Measurements from ENCODE around the gene STPG3.
"Not testable (repeated sequence)": the region's sequence is repeated elsewhere in the genome, so short reads cannot be mapped to it uniquely, and the experiment has no call there.

Gene STPG3

GRCh38 chr9:137236238-137236935 is 14.7 kb upstream of the STPG3 start:
- Mint-ChIP-seq H3K9me3 (no peaks in the 10 kb centered on the region), H3K36me3 (ENCODE audit: low read depth) (peaks cover 4% of the 10 kb centered on the region), H3K27ac (no peak overlapping the region), H3K27me3 (no peaks in the 10 kb centered on the region), H3K4me1 (ENCODE audit: low read depth) (peaks cover 21% of the 10 kb centered on the region), H3K4me3 (no peak overlapping the region)

GRCh38 chr9:137236936-137237421 is 14.1 kb upstream of the STPG3 start:
- no peaks in the 10 kb centered on the region for H3K27me3 Mint-ChIP-seq
- no peak overlapping the region for H3K4me3 Mint-ChIP-seq
- H3K4me1 Mint-ChIP-seq (ENCODE audit: low read depth), result peaks cover 21% of the 10 kb centered on the region
- H3K36me3 Mint-ChIP-seq (ENCODE audit: low read depth), result peaks cover 7% of the 10 kb centered on the region
- no peak overlapping the region for H3K27ac Mint-ChIP-seq
- H3K9me3 Mint-ChIP-seq, result no peaks in the 10 kb centered on the region

- Mint-ChIP-seq H3K27me3 (no peaks in the 10 kb centered on the region), H3K36me3 (ENCODE audit: low read depth) (peaks cover 17% of the 10 kb centered on the region), H3K4me3 (no peak overlapping the region), H3K4me1 (ENCODE audit: low read depth) (peaks cover 32% of the 10 kb centered on the region), H3K27ac (no peak overlapping the region), H3K9me3 (no peaks in the 10 kb centered on the region)
Observed at GRCh38 chr9:137237759-137238726, 13.0 kb upstream of the STPG3 start.

DNA sequence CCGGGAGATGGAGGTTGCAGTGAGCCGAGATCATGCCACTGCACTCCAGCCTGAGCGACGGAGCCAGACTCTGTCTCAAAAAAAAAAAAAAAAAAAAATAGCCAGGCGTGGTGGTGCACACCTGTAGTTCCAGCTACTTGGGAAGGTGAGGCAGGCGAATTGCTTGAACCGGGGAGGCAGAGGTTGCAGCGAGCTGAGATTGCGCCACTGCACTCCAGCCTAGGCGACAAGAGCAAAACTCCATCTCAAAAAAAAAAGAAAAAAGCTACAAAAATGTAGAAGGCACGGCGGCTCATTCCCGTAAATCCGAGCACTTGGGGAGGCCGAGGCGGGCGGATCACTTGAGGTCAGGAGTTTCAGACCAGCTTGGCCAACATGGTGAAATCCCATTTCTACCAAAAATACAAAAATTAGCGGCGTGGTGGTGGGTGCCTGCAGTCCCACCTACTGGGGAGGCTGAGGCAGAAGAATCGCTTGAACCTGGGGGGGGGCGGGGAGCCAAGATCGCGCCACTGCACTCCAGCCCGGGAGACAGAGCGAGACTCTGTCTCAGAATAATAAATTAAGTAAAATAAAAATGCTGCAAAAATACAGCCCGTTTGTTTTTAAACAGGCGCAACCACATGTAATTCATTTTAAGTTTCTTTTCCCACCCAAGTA is 11.4 kb upstream of the STPG3 start:
- not testable (repeated sequence) for H3K27me3 Mint-ChIP-seq, H3K9me3 Mint-ChIP-seq
- peaks cover 36% of the 10 kb centered on the region for H3K4me1 Mint-ChIP-seq (ENCODE audit: low read depth)
- peak overlapping the region; percentile 82 for H3K4me3 Mint-ChIP-seq
- peak overlapping the region; percentile 61 for H3K27ac Mint-ChIP-seq
- H3K36me3 Mint-ChIP-seq (ENCODE audit: low read depth), result peaks cover 27% of the 10 kb centered on the region

DNA sequence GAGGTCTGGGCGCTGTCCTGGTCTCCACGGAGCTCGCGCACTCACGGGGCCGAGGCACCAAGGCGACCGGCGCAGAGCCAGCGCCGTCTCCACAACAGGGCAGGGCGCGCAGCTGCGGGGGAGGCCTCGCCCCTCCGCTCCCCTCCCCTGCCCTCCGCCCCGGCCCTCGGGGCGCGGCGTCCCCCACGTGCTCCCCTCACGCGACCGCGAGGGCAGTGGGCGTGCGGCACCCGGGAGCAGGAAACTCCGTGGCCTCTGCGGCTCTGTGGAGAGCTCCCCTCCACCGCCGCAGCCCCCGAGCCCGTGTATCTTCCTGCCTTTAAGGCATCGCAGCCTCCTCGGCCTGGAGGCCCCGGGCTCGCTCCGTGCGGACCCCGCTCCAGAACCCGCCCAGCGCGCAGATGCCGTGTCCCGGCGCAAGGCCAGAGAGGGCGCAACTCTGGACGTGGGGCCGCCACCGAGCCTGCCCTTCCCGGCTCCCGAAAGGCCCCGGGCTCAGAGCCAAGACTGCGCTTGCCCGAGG is 10.7 kb upstream of the STPG3 start:
- Mint-ChIP-seq H3K4me1 (ENCODE audit: low read depth) (peaks cover 36% of the 10 kb centered on the region), H3K36me3 (ENCODE audit: low read depth) (peaks cover 27% of the 10 kb centered on the region), H3K4me3 (peak overlapping the region; percentile 82), H3K27ac (peak overlapping the region; percentile 61), H3K27me3 (no peaks in the 10 kb centered on the region), H3K9me3 (no peaks in the 10 kb centered on the region)

DNA sequence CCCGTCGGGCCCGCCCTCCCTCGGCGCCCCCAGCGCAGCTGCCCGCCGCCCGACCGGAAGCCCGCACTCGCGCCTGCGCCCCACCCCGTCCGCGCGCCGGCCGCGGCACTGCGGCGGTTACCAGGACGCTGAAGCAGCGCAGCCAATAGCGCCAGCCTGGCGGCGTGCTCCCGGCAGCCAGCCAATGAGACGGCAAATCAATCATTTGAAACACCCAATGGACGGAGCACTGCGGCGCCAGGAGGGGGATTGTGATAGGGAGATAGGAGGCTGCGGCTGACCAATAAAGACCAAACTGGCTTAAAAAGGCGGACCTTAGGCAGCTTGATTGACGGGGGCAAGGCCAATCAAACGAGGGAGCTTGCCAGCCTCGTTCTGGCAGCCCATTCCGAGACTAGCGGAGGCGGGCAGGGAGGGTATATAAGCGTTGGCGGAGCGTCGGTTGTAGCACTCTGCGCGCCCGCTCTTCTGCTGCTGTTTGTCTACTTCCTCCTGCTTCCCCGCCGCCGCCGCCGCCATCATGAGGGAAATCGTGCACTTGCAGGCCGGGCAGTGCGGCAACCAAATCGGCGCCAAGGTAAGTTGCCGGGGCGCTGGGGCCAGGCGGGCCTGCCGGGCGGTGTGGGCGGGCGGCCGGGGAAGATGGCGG is 10.1 kb upstream of the STPG3 start, which contains the start of gene TUBB4B:
Gene TUBB4B, plus strand, starts transcription at position 447 of the 649 bp plus-strand sequence. Its CDS starts 74 bp downstream, at position 521.
- no peaks in the 10 kb centered on the region for H3K9me3 Mint-ChIP-seq

DNA sequence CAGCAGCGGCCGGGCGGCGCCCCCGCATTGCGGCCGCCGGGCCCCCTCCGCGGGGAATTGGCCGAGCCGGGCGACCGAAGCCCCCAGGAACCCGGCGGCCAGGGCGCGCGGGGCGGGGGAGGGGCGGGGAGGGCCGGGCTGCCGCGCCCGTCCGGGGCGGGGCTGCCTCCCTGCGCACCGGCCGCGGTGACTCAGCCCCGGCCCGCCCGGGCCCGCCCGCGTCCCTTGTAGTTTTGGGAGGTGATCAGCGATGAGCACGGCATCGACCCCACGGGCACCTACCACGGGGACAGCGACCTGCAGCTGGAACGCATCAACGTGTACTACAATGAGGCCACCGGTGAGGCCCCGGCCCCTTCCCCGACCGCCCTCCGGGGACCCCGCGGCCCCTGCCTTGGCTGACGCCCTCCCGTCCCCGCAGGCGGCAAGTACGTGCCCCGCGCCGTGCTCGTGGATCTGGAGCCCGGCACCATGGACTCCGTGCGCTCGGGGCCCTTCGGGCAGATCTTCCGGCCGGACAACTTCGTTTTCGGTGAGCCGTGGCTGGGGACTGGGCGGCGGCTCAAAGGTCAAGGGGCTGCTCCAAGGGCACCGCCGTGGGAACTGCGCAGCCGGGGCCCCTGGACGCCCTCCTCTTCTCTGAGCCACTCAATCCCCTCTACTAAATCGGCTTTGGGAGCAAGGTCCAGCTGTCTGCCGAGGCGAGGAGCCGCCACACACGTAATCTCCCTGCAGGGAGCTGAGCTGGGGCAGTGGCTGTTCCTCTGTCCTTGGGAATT is 9.4 kb upstream of the STPG3 start:
- H3K27me3 Mint-ChIP-seq, result no peaks in the 10 kb centered on the region
- H3K27ac Mint-ChIP-seq, result peak overlapping the region; percentile 61
- peaks cover 36% of the 10 kb centered on the region for H3K4me1 Mint-ChIP-seq (ENCODE audit: low read depth)

More for the DNA sequence above, 10.1 kb upstream of the STPG3 start, which contains the start of gene TUBB4B:
- Mint-ChIP-seq H3K27me3 (no peaks in the 10 kb centered on the region), H3K36me3 (ENCODE audit: low read depth) (peaks cover 27% of the 10 kb centered on the region), H3K27ac (peak within 1 kb of the TSS; percentile 96), H3K4me3 (peak within 1 kb of the TSS; percentile 89), H3K4me1 (ENCODE audit: low read depth) (peaks cover 36% of the 10 kb centered on the region)

GRCh38 chr9:137242269-137243203 is 8.6 kb upstream of the STPG3 start:
- H3K4me1 Mint-ChIP-seq (ENCODE audit: low read depth), result peaks cover 33% of the 10 kb centered on the region
- peak overlapping the region; percentile 85 for H3K4me3 Mint-ChIP-seq
- H3K36me3 Mint-ChIP-seq (ENCODE audit: low read depth), result peaks cover 27% of the 10 kb centered on the region
- H3K27ac Mint-ChIP-seq, result peak overlapping the region; percentile 61
- no peaks in the 10 kb centered on the region for H3K9me3 Mint-ChIP-seq
- no peaks in the 10 kb centered on the region for H3K27me3 Mint-ChIP-seq

More for the DNA sequence above, 9.4 kb upstream of the STPG3 start:
- Mint-ChIP-seq H3K9me3 (no peaks in the 10 kb centered on the region), H3K36me3 (ENCODE audit: low read depth) (peaks cover 27% of the 10 kb centered on the region), H3K4me3 (peak overlapping the region; percentile 89)

DNA sequence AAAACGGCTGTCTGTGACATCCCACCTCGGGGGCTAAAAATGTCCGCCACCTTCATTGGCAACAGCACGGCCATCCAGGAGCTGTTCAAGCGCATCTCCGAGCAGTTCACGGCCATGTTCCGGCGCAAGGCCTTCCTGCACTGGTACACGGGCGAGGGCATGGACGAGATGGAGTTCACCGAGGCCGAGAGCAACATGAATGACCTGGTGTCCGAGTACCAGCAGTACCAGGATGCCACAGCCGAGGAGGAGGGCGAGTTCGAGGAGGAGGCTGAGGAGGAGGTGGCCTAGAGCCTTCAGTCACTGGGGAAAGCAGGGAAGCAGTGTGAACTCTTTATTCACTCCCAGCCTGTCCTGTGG is 7.8 kb upstream of the STPG3 start:
- Mint-ChIP-seq H3K36me3 (ENCODE audit: low read depth) (peaks cover 27% of the 10 kb centered on the region), H3K4me3 (peak overlapping the region; percentile 85), H3K27ac (peak overlapping the region; percentile 55), H3K4me1 (ENCODE audit: low read depth) (peaks cover 29% of the 10 kb centered on the region)
- not testable (repeated sequence) for H3K9me3 Mint-ChIP-seq, H3K27me3 Mint-ChIP-seq

GRCh38 chr9:137243626-137244485 is 7.2 kb upstream of the STPG3 start:
- peaks cover 24% of the 10 kb centered on the region for H3K4me1 Mint-ChIP-seq (ENCODE audit: low read depth)
- H3K9me3 Mint-ChIP-seq, result no peaks in the 10 kb centered on the region
- H3K27ac Mint-ChIP-seq, result peak overlapping the region; percentile 55
- peak overlapping the region; percentile 85 for H3K4me3 Mint-ChIP-seq
- no peaks in the 10 kb centered on the region for H3K27me3 Mint-ChIP-seq
- peaks cover 27% of the 10 kb centered on the region for H3K36me3 Mint-ChIP-seq (ENCODE audit: low read depth)

DNA sequence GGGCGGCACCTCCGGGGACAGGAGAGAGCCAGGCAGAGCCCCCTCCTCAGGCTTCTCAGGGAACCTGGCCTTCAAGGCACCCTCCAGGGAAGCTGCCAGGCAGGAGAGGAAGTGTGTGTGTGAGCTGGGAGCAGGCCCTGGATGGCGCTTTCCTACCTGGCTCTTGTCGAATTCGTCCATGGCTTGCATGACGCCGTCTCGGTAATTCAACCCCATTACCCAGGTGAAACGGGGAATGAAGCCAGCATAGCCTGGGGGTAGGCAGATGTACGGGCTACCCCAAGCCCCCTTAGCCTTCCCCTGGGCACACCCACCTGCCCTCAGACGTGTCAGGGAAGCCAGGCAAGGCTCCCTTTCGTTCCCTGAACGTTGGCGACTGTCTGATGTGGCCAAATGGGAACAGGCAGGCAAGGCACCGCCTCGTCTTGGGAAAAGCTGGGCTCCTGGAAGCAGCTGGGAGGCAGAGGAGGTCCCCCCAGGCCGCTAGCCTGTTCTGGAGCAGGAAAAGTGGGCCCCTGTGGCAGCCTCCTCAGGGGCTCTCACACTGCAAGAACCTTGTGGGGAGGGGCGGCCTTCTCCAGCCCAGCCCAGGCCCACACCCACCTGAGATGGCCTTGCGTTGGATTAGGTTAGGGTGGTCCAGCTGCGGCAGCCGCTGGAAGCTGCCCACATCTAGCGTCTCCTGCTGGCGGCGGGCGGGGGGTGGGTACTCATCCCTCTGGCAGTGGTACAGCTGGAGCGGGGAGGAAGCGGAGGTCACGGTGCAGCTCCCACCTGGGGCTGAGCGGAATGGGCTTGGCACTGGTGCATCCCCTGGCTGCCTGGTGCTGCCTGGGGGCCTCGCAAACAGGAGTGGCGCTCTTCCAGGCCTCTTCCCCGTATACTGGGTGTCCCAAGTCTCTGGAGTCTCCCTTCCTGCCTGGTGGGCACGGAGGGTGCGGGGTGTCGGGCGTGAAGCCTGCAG is 6.3 kb upstream of the STPG3 start:
- Mint-ChIP-seq H3K36me3 (ENCODE audit: low read depth) (peaks cover 27% of the 10 kb centered on the region), H3K9me3 (no peaks in the 10 kb centered on the region), H3K4me3 (no peak overlapping the region), H3K4me1 (ENCODE audit: low read depth) (peaks cover 17% of the 10 kb centered on the region), H3K27me3 (no peaks in the 10 kb centered on the region), H3K27ac (no peak overlapping the region)

Measured in stimulated activated naive CD8-positive, alpha-beta T cell treated with anti-CD3 and anti-CD28 coated beads, Interleukin-15, Interleukin-2, amounts not matched to agents 100 ng/mL and 50 ng/mL, for 24 hours (primary cell).